GM23248 (cell line): ENCODE results near the gene HDAC9. TPM values are rescaled to one million over a fixed set of nuclear protein-coding genes. Genes with fewer than 3 reads are reported as not detected.

Experiments used
- DNase-seq: peaks from one replicate; pipeline ENCODE4 v3.0.0-alpha.2; 2015
- H2AFZ ChIP-seq: fragments of 200-600 bp; sonication (generic); 2 replicates; pipeline ENCODE4 v1.6.1; 2016; ENCODE audit warnings: antibody characterized with exemption
- H3F3A ChIP-seq: fragments of 200-600 bp; sonication (generic); 2 replicates; pipeline ENCODE4 v1.6.1; 2016; ENCODE audit warnings: mild to moderate bottlenecking, antibody characterized with exemption, mixed run types; ENCODE audit not compliant: insufficient read depth
- H3K27ac ChIP-seq: fragments of 200-600 bp; sonication (generic); 2 replicates; pipeline ENCODE4 v1.5.1; 2016; ENCODE audit warnings: mild to moderate bottlenecking
- H3K27me3 ChIP-seq: fragments of 200-600 bp; sonication (generic); replicated peaks from 2 replicates; pipeline ENCODE4 v1.6.1; 2016; ENCODE audit warnings: mild to moderate bottlenecking; ENCODE audit not compliant: insufficient read depth
- H3K36me3 ChIP-seq: fragments of 200-600 bp; sonication (generic); 2 replicates; pipeline ENCODE4 v1.6.1; 2016; ENCODE audit warnings: low read depth, mild to moderate bottlenecking
- H3K4me1 ChIP-seq: fragments of 200-600 bp; sonication (generic); 2 replicates; pipeline ENCODE4 v1.6.1; 2016; ENCODE audit warnings: mild to moderate bottlenecking; ENCODE audit not compliant: insufficient read depth
- H3K4me2 ChIP-seq: fragments of 200-600 bp; sonication (generic); one replicate; pipeline ENCODE4 v1.6.1; 2016; ENCODE audit warnings: mild to moderate bottlenecking; ENCODE audit not compliant: unreplicated experiment
- H3K4me3 ChIP-seq: fragments of 200-600 bp; sonication (generic); 2 replicates; pipeline ENCODE4 v1.5.1; 2016; ENCODE audit warnings: mild to moderate bottlenecking
- H3K79me2 ChIP-seq: fragments of 200-600 bp; sonication (generic); 2 replicates; pipeline ENCODE4 v1.6.1; 2016; ENCODE audit warnings: mild to moderate bottlenecking; ENCODE audit not compliant: insufficient read depth
- H3K9ac ChIP-seq: fragments of 200-600 bp; sonication (generic); 2 replicates; pipeline ENCODE4 v1.6.1; 2016; ENCODE audit warnings: mild to moderate bottlenecking
- H3K9me2 ChIP-seq: fragments of 200-600 bp; sonication (generic); 2 replicates; pipeline ENCODE4 v1.6.1; 2016; ENCODE audit warnings: mixed run types, mild to moderate bottlenecking, moderate library complexity; ENCODE audit not compliant: insufficient read depth
- H3K9me3 ChIP-seq: fragments of 200-600 bp; sonication (generic); one replicate; pipeline ENCODE4 v1.6.1; 2017; ENCODE audit warnings: low read depth
- H4K20me1 ChIP-seq: fragments of 200-600 bp; sonication (generic); 2 replicates; pipeline ENCODE4 v1.6.0; 2016; ENCODE audit not compliant: insufficient read depth
- EZH2 ChIP-seq: fragments of 200-600 bp; sonication (generic); IDR thresholded peaks from 2 replicates; pipeline ENCODE4 v1.6.1; 2018; ENCODE audit warnings: antibody characterized with exemption, mild to moderate bottlenecking; ENCODE audit not compliant: insufficient read depth, poor library complexity, severe bottlenecking
- EZH2phosphoT487 ChIP-seq: fragments of 200-600 bp; sonication (generic); IDR thresholded peaks from 2 replicates; pipeline ENCODE4 v1.6.1; 2018; ENCODE audit warnings: antibody characterized with exemption, moderate library complexity, mild to moderate bottlenecking, low read depth; ENCODE audit not compliant: insufficient read depth
- WGBS, 2 experiments: methylation state at CpG; one replicate each; pipeline ENCODE4 v1.1.6; 2015 to 2017; ENCODE audit warnings: low lambda C conversion rate in 2 of 2, low coverage in 1 of 2; ENCODE audit errors: missing lambda C conversion rate in 2 of 2; 5-methylcytosine and 5-hydroxymethylcytosine counted together
- in situ Hi-C: fragments of 300-500 bp; cut with MboI; formaldehyde crosslinking; loops from 2 replicates; pipeline ENCODE4 v1.15.0; 2020
- polyA plus RNA-seq: library from polyadenylated mRNA; unstranded; fragments of >200 nt; fragmentation: Nextera tagmentation; extraction: Ambion mirVana; gene quantifications from 2 replicates; pipeline ENCODE4 v1.2.1, GENCODE V29; 2016
- total RNA-seq: library from RNA; depleted of rRNA; stranded (reverse); fragments of >200 nt; shearing (Covaris generic); gene quantifications from 2 replicates; pipeline ENCODE4 v1.2.3, GENCODE V29; 2014

HDAC9 gene
- total and polyA plus RNA-seq, 2 experiments from 2014 or later, result 1.6 to 2.1 TPM

DNA sequence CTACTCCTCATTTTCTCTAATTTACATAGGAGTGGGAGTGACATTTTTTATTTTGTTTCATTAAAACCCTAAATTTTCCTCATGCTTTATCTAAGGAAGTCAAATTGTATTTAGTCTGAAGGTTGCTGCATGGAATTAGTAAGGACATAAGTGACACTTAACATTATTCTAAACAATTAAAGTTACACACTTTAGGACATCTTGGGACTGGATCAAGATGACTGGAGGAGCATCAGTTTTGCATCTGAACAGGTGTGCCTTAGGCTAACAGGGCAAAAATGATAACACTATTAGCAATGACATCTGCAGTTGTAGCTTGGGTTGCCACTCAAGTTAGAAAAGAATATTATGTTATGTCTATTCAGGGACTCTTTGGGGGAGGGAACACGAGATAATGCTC lies 199.4 kb downstream of the HDAC9 start:
- Histone ChIP-seq H3K4me3 (no peak overlapping the region), H3K9me3 (no peaks in the 10 kb centered on the region), H2AFZ (no peak overlapping the region), H3K27me3 (no peaks in the 10 kb centered on the region), H3K4me1 (peaks cover 7% of the 10 kb centered on the region), H4K20me1 (no peaks in the 10 kb centered on the region), H3K9ac (no peak overlapping the region), H3K9me2 (no peaks in the 10 kb centered on the region), H3K36me3 (no peaks in the 10 kb centered on the region), H3F3A (no peaks in the 10 kb centered on the region), H3K79me2 (no peaks in the 10 kb centered on the region), H3K27ac (no peak overlapping the region), H3K4me2 (no peak overlapping the region)
- TF ChIP-seq EZH2 (no peak), EZH2phosphoT487 (no peak)
- DNase-seq, result no peak
- in situ Hi-C loops, result loop anchor here (10.0 kb wide), 1 partner anchor 420 kb away; the partner anchor contains the start of gene TWIST1
- WGBS, 2 experiments, result 82 to 84% methylated on average over 1 of the region's 1 CpG

DNA sequence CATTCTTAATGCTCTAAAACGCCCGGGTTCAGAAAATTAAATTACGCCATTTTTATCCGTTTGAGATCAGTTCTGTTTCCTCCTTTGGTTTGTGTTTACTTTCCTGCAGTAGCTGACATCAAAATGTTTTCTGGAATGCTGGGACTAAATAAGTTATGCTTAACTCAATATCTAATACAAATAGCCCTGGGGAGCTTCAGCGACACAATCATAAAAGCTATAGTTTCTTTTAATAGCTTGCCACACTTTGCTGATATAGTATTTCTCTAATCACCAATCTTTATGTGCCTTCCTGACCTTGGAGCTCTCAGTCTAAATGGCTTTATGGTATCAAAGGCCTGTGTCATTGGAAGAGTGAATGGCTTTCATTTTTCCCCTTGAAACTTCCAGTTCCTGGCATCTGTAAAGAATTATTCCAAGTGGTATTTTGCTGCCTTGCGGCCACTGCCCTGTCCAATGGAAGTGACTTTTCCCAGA lies 202.7 kb downstream of the HDAC9 start:
- Histone ChIP-seq H3K4me1 (peaks cover 4% of the 10 kb centered on the region), H3K4me3 (no peak overlapping the region), H3K27me3 (no peaks in the 10 kb centered on the region), H3K79me2 (no peaks in the 10 kb centered on the region), H2AFZ (no peak overlapping the region), H3F3A (no peaks in the 10 kb centered on the region), H4K20me1 (no peaks in the 10 kb centered on the region), H3K4me2 (no peak overlapping the region), H3K27ac (no peak overlapping the region), H3K36me3 (no peaks in the 10 kb centered on the region), H3K9me3 (no peaks in the 10 kb centered on the region), H3K9ac (no peak overlapping the region), H3K9me2 (no peaks in the 10 kb centered on the region)
- in situ Hi-C loops, result loop anchor here (10.0 kb wide), 1 partner anchor 417 kb away; the partner anchor contains the start of gene TWIST1
- no peak for TF ChIP-seq EZH2phosphoT487
- no peak for TF ChIP-seq EZH2
- DNase-seq, result no peak
- 81 to 83% methylated on average over 6 of the region's 6 CpGs for WGBS, 2 experiments

DNA sequence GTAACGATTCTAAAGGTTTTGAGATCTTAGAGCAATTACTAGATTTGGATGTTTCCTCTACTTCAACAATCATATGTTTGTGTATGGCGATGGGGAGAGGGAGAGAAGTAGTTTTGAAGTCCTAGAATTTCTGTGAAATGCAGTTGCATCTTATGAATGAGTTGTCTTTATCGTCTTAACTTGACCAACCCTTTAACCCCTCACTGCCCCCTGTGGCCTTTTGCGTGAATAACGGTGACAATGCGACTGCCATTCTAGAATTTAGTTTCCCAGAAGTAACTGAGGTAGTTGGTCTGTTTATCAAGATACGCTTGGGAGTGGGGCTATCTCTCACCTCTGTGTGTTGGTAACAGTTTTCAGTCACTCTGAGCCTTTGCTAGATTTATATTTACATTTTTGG lies 204.6 kb downstream of the HDAC9 start:
- Histone ChIP-seq H3K4me1 (0 out of 2 replicates have a peak, but pooled peaks cover 4% of the 10 kb centered on the region), H3K9ac (no peak overlapping the region), H3F3A (no peaks in the 10 kb centered on the region), H4K20me1 (no peaks in the 10 kb centered on the region), H2AFZ (no peak overlapping the region), H3K36me3 (no peaks in the 10 kb centered on the region), H3K27ac (no peak overlapping the region), H3K4me2 (no peak overlapping the region), H3K9me2 (no peaks in the 10 kb centered on the region), H3K9me3 (no peaks in the 10 kb centered on the region), H3K4me3 (no peak overlapping the region), H3K27me3 (no peaks in the 10 kb centered on the region), H3K79me2 (no peaks in the 10 kb centered on the region)
- WGBS, 2 experiments, result 91 to 92% methylated on average over 7 of the region's 7 CpGs
- no peak for DNase-seq
- in situ Hi-C loops, result no loop called here
- TF ChIP-seq EZH2phosphoT487 (no peak), EZH2 (no peak)

DNA sequence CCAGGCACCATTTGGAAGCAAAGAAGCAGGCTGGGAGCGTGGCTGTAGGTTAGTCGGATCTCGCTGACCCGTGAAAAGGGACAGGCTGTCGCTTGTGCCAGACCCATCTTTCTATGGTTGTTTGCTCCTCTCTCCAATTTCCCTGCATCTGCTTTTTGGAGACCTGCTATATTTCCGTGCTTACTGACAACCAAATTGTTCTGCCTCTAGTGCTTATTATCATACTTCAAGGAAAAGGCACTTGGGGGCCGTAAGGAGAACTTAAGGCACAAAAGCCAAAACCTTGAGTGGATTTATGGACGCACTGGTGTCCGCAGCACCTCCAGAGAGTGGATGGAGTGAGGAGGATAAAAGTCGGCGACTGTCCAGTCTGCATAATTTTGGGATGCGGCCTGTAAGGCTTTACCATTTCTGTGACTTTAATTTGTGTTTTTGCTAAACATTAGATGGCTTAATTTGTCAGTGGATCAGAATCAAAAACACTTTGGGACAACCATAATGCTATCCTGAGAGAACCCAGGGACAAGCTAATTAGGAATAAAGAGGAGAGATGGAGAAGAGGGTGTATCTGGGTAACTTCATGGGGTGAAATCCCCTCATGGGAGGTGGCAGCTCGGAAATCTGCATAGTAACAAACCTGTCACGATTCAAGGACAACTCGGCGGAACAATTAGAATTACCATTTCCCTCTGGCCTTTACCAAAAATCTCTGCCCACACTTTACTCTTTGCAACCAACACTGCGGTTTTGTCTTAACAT lies 206.7 kb downstream of the HDAC9 start:
- no peak overlapping the region for H2AFZ ChIP-seq
- H3K4me1 ChIP-seq, result 0 out of 2 replicates have a peak, but pooled peaks cover 4% of the 10 kb centered on the region
- no peaks in the 10 kb centered on the region for H3K9me2 ChIP-seq
- H3K4me2 ChIP-seq, result no peak overlapping the region
- no peaks in the 10 kb centered on the region for H4K20me1 ChIP-seq
- no peak overlapping the region for H3K27ac ChIP-seq
- H3K79me2 ChIP-seq, result no peaks in the 10 kb centered on the region
- H3K36me3 ChIP-seq, result no peaks in the 10 kb centered on the region
- no peaks in the 10 kb centered on the region for H3F3A ChIP-seq
- TF ChIP-seq EZH2 (no peak), EZH2phosphoT487 (no peak)
- H3K4me3 ChIP-seq, result no peak overlapping the region
- H3K9ac ChIP-seq, result no peak overlapping the region
- no peaks in the 10 kb centered on the region for H3K27me3 ChIP-seq
- no peaks in the 10 kb centered on the region for H3K9me3 ChIP-seq
- DNase-seq, result no peak
- WGBS, 2 experiments, result 87 to 92% methylated on average over 17 of the region's 17 CpGs
- in situ Hi-C loops, result no loop called here
